PC-9 (cell line): ENCODE data around the gene MACROD2. TPM values are rescaled to one million over a fixed set of nuclear protein-coding genes. Genes with fewer than 3 reads are reported as not detected.

Experiments
- BruUV-seq: library from RNA; stranded (reverse); fragments of 400-500 nt; replicated peaks from 2 replicates; lab custom pipeline; 2021; lab: Mats Ljungman, UMichigan
- CTCF ChIA-PET: fragments of 300-600 bp; sonication (Branson Sonifier 250); formaldehyde crosslinking; loops from one replicate; lab custom pipeline; 2022; ENCODE audit warnings: antibody characterized with exemption; lab: Charles Lee
- POLR2A ChIA-PET: fragments of 300-600 bp; sonication (Branson Sonifier 250); formaldehyde crosslinking; loops from one replicate; lab custom pipeline; 2022; ENCODE audit warnings: antibody characterized with exemption; ENCODE audit not compliant: unreplicated experiment; lab: Charles Lee
- DNase-seq, 2 experiments: peaks; one replicate each; pipeline versions ENCODE4 v3.0.0 to v3.0.0-alpha.2; 2015 to 2022; ENCODE audit warnings: mixed read lengths in 1 of 2
- H2AFZ ChIP-seq: fragments of 200-600 bp; sonication (generic); 2 replicates; pipeline ENCODE4 v1.8.1; 2017; ENCODE audit warnings: antibody characterized with exemption
- H3F3A ChIP-seq: fragments of 200-600 bp; sonication (generic); 2 replicates; pipeline ENCODE4 v1.8.1; 2017; ENCODE audit warnings: antibody characterized with exemption, mild to moderate bottlenecking, low read depth; ENCODE audit not compliant: insufficient read depth
- H3K27ac ChIP-seq: fragments of 200-600 bp; sonication (generic); 2 replicates; pipeline ENCODE4 v1.6.1; 2016; ENCODE audit warnings: mixed run types
- H3K27me3 ChIP-seq: fragments of 200-600 bp; sonication (generic); 2 replicates; pipeline ENCODE4 v1.6.1; 2016; ENCODE audit warnings: low read depth, mixed run types; ENCODE audit not compliant: insufficient read depth
- H3K36me3 ChIP-seq: fragments of 200-600 bp; sonication (generic); 2 replicates; pipeline ENCODE4 v1.6.1; 2016; ENCODE audit warnings: low read depth, mixed run types
- H3K4me1 ChIP-seq: fragments of 200-600 bp; sonication (generic); replicated peaks from 2 replicates; pipeline ENCODE4 v1.6.1; 2016; ENCODE audit warnings: mixed run types; ENCODE audit not compliant: insufficient read depth
- H3K4me2 ChIP-seq: fragments of 200-600 bp; sonication (generic); 2 replicates; pipeline ENCODE4 v1.6.1; 2017; ENCODE audit warnings: mixed run types
- H3K4me3 ChIP-seq: fragments of 200-600 bp; sonication (generic); 2 replicates; pipeline ENCODE4 v1.6.1; 2016; ENCODE audit warnings: mixed run types
- H3K79me2 ChIP-seq: fragments of 200-600 bp; sonication (generic); 2 replicates; pipeline ENCODE4 v1.6.1; 2017; ENCODE audit warnings: low read depth, mixed run types
- H3K9me2 ChIP-seq: fragments of 200-600 bp; sonication (generic); 2 replicates; pipeline ENCODE4 v1.8.1; 2017; ENCODE audit warnings: mild to moderate bottlenecking; ENCODE audit not compliant: insufficient read depth
- H3K9me3 ChIP-seq: fragments of 200-600 bp; sonication (generic); 2 replicates; pipeline ENCODE4 v1.8.1; 2016; ENCODE audit warnings: low read depth; ENCODE audit not compliant: insufficient read depth
- H4K20me1 ChIP-seq: fragments of 200-600 bp; sonication (generic); 2 replicates; pipeline ENCODE4 v1.8.1; 2017; ENCODE audit not compliant: insufficient read depth
- CTCF ChIP-seq: fragments of 200-600 bp; sonication (generic); conservative IDR thresholded peaks from 2 replicates; pipeline ENCODE4 v1.6.1; 2017; ENCODE audit warnings: mixed run types, antibody characterized with exemption, mild to moderate bottlenecking, moderate library complexity
- EZH2 ChIP-seq: fragments of 200-600 bp; sonication (generic); IDR thresholded peaks from 2 replicates; pipeline ENCODE4 v1.8.0; 2017; ENCODE audit warnings: antibody characterized with exemption, low read depth
- intact Hi-C: fragments of 100-400 bp; cut with micrococcal nuclease; formaldehyde crosslinking; loops from one replicate; pipeline ENCODE4 v1.10.0; 2022; ENCODE audit not compliant: unreplicated experiment
- total RNA-seq: library from RNA; stranded (reverse); gene quantifications from 2 replicates; pipeline ENCODE4 v1.2.3, GENCODE V29; 2021

MACROD2 gene
- total RNA-seq, 1 experiment from 2014 or later: 11.4 TPM

DNA sequence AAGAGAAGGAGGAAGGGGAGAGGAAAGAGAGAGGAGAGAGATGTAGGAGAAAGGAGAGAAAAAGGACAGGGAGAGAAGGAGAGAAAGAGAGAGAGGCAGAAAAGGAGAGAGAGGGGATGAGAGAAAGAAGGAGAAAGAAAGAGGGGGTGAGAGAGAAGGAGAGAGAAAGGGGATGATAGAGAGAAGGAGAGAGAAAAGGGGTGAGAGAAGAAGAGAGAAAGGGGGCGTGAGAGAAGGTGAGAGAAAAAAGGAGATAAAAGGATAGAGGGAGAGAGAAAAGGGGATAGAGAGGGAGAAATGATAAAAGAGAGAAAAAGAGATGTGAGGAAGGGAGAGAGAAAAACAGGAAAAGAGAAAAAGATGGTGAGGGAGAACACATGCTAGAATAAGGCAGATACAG, 1644.5 kb downstream of the MACROD2 start:
- no peak overlapping the region for H3K27ac ChIP-seq
- no peak overlapping the region for H2AFZ ChIP-seq
- DNase-seq: no peak
- no peaks in the 10 kb centered on the region for H3K9me2 ChIP-seq
- H3K4me3 ChIP-seq: no peak overlapping the region
- no peaks in the 10 kb centered on the region for H3K79me2 ChIP-seq
- H3K36me3 ChIP-seq: no peaks in the 10 kb centered on the region
- CTCF ChIA-PET: no interaction called here
- H4K20me1 ChIP-seq: no peaks in the 10 kb centered on the region
- H3K9me3 ChIP-seq: no peaks in the 10 kb centered on the region
- no peaks in the 10 kb centered on the region for H3F3A ChIP-seq
- no TSS peak for BruUV-seq
- POLR2A ChIA-PET: no interaction called here
- TF ChIP-seq EZH2: no peak
- no peak for TF ChIP-seq CTCF
- no peak overlapping the region for H3K4me2 ChIP-seq
- no peaks in the 10 kb centered on the region for H3K4me1 ChIP-seq
- intact Hi-C loops: loop anchor here (5.0 kb wide), 1 partner anchor 837 kb away; no protein-coding TSS in a partner anchor
- no peaks in the 10 kb centered on the region for H3K27me3 ChIP-seq

DNA sequence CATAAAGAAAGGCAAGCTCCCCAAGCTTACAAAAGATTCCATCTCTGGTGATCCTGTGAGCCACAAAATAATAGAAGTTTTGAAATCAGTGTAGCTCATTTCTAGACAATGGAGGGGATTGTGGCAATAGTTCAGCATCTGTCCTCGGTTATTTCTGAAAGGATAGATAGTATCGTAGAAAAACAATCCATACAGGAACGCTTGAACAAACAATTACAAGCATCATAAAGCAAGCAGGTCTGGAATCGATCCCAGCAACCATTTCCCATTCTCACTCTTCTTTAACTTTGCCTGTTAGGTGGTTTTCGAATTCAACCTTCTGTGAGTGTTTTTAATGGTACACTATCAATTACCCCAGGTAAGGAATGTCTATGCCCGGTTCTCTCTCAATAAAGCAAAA, 1646.8 kb downstream of the MACROD2 start:
- TF ChIP-seq CTCF (no peak), EZH2 (no peak)
- H4K20me1 ChIP-seq: no peaks in the 10 kb centered on the region
- no peak overlapping the region for H3K4me3 ChIP-seq
- POLR2A ChIA-PET: no interaction called here
- DNase-seq: no peak
- no peaks in the 10 kb centered on the region for H3K79me2 ChIP-seq
- BruUV-seq: no TSS peak
- CTCF ChIA-PET: no interaction called here
- no peaks in the 10 kb centered on the region for H3F3A ChIP-seq
- H3K9me3 ChIP-seq: no peaks in the 10 kb centered on the region
- H3K4me2 ChIP-seq: no peak overlapping the region
- intact Hi-C loops: loop anchor here (5.0 kb wide), 1 partner anchor 835 kb away; no protein-coding TSS in a partner anchor
- no peak overlapping the region for H2AFZ ChIP-seq
- H3K9me2 ChIP-seq: no peaks in the 10 kb centered on the region
- no peaks in the 10 kb centered on the region for H3K4me1 ChIP-seq
- no peaks in the 10 kb centered on the region for H3K36me3 ChIP-seq
- H3K27ac ChIP-seq: no peak overlapping the region
- no peaks in the 10 kb centered on the region for H3K27me3 ChIP-seq

GRCh38 chr20:15642676-15643075, 1647.4 kb downstream of the MACROD2 start:
- no peak for DNase-seq
- Histone ChIP-seq H4K20me1 (no peaks in the 10 kb centered on the region), H3K79me2 (no peaks in the 10 kb centered on the region), H3K4me2 (no peak overlapping the region), H2AFZ (no peak overlapping the region), H3F3A (no peaks in the 10 kb centered on the region), H3K36me3 (no peaks in the 10 kb centered on the region), H3K27ac (no peak overlapping the region), H3K4me3 (no peak overlapping the region), H3K27me3 (no peaks in the 10 kb centered on the region), H3K9me2 (no peaks in the 10 kb centered on the region), H3K4me1 (no peaks in the 10 kb centered on the region), H3K9me3 (no peaks in the 10 kb centered on the region)
- ChIA-PET CTCF (no interaction called here), POLR2A (no interaction called here)
- TF ChIP-seq EZH2: no peak
- TF ChIP-seq CTCF: no peak
- intact Hi-C loops: loop anchor here (5.0 kb wide), 1 partner anchor 835 kb away; no protein-coding TSS in a partner anchor
- no TSS peak for BruUV-seq
